ENCODE results near the gene PCDHGC3.

Gene PCDHGC3

GRCh38 chr5:141521244-141521781, 45.5 kb downstream of the PCDHGC3 start:
- no peak for TF ChIP-seq EZH2phosphoT487 (IDR thresholded peaks at IDR 0.05; ENCODE audit: borderline replicate concordance, low read length)
- TF ChIP-seq, protein P1, sequence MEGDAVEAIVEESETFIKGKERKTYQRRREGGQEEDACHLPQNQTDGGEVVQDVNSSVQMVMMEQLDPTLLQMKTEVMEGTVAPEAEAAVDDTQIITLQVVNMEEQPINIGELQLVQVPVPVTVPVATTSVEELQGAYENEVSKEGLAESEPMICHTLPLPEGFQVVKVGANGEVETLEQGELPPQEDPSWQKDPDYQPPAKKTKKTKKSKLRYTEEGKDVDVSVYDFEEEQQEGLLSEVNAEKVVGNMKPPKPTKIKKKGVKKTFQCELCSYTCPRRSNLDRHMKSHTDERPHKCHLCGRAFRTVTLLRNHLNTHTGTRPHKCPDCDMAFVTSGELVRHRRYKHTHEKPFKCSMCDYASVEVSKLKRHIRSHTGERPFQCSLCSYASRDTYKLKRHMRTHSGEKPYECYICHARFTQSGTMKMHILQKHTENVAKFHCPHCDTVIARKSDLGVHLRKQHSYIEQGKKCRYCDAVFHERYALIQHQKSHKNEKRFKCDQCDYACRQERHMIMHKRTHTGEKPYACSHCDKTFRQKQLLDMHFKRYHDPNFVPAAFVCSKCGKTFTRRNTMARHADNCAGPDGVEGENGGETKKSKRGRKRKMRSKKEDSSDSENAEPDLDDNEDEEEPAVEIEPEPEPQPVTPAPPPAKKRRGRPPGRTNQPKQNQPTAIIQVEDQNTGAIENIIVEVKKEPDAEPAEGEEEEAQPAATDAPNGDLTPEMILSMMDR (IDR thresholded peaks at IDR 0.05; ENCODE audit: low read depth, low read length, poor library complexity, severe bottlenecking): no peak
- Histone ChIP-seq H3K79me2 (ENCODE audit: control insufficient read depth, low read length) (peaks cover 17% of the 10 kb centered on the region), H3K9me2 (replicated peaks; ENCODE audit: control insufficient read depth, low read length) (no peaks in the 10 kb centered on the region), H3K9me3 (ENCODE audit: control insufficient read depth, insufficient read depth, low read length) (no peaks in the 10 kb centered on the region), H4K20me1 (ENCODE audit: control insufficient read depth, insufficient read depth, low read depth, low read length) (no peaks in the 10 kb centered on the region), H3K36me3 (ENCODE audit: control insufficient read depth, low read length) (peaks cover 93% of the 10 kb centered on the region), H3K27ac (ENCODE audit: low read depth, low read length) (peak overlapping the region; percentile 56), H3F3A (ENCODE audit: control insufficient read depth, insufficient read depth) (peaks cover 17% of the 10 kb centered on the region), H3K4me2 (ENCODE audit: low read length) (no peak overlapping the region), H3K27me3 (ENCODE audit: control insufficient read depth, low read length) (no peaks in the 10 kb centered on the region), H3K4me3 (ENCODE audit: low read length) (no peak overlapping the region), H3K4me1 (ENCODE audit: control insufficient read depth, low read length) (peaks cover 79% of the 10 kb centered on the region)

DNA sequence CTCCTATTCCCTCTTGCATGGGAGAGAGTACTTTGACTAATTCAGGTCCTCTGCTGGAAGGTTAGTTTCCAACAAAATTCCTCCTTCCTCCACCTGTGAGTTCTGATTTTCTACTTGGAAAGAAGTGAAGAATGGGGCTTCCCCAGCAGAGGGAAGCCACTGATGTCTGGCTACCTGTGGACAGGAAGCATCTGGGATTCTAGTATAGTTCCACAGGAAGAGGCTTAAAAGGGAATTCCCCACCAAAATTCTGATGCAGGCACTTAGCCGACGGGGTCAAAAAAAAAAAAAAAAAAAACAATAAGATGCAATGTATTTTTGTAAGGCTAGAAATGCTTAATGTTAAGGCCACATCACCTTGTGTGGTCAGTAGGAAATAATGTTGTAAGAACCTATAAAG, 46.5 kb downstream of the PCDHGC3 start:
- peak overlapping the region; percentile 56 for H3K27ac ChIP-seq (ENCODE audit: low read depth, low read length)
- no peaks in the 10 kb centered on the region for H3K9me2 ChIP-seq (replicated peaks; ENCODE audit: control insufficient read depth, low read length)
- H3K79me2 ChIP-seq (ENCODE audit: control insufficient read depth, low read length): peaks cover 22% of the 10 kb centered on the region
- H4K20me1 ChIP-seq (ENCODE audit: control insufficient read depth, insufficient read depth, low read depth, low read length): no peaks in the 10 kb centered on the region
- peak overlapping the region; percentile 54 for H3K4me2 ChIP-seq (ENCODE audit: low read length)
- H3F3A ChIP-seq (ENCODE audit: control insufficient read depth, insufficient read depth): peaks cover 15% of the 10 kb centered on the region
- peak overlapping the region; percentile 35 for H3K4me3 ChIP-seq (ENCODE audit: low read length)
- H3K9me3 ChIP-seq (ENCODE audit: control insufficient read depth, insufficient read depth, low read length): no peaks in the 10 kb centered on the region
- H3K36me3 ChIP-seq (ENCODE audit: control insufficient read depth, low read length): peaks cover 93% of the 10 kb centered on the region
- no peak for TF ChIP-seq EZH2phosphoT487 (IDR thresholded peaks at IDR 0.05; ENCODE audit: borderline replicate concordance, low read length)
- TF ChIP-seq, protein P1 (IDR thresholded peaks at IDR 0.05; ENCODE audit: low read depth, low read length, poor library complexity, severe bottlenecking): no peak
- H3K27me3 ChIP-seq (ENCODE audit: control insufficient read depth, low read length): no peaks in the 10 kb centered on the region
- peaks cover 81% of the 10 kb centered on the region for H3K4me1 ChIP-seq (ENCODE audit: control insufficient read depth, low read length)

DNA sequence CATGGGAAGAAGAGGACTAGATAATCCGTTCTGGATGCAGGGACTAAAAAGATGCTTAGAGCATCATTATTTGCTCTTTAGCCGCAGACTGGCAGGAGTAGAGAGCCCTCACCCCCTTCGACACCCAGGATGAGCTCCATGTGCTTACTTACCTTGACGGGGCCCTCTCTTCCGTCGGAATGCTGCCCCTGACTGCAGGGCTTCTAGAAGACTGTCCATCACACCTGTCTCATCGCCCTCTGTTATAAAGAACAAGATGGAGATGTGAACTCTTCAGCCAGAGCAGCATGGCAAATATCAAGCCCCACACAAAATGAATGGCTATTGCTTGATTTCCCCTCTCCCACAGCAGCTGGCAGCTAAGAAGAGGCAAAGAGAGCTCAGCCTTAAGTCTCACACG, 48.2 kb downstream of the PCDHGC3 start:
- peak overlapping the region; percentile 86 for H3K4me2 ChIP-seq (ENCODE audit: low read length)
- no peaks in the 10 kb centered on the region for H3K9me2 ChIP-seq (replicated peaks; ENCODE audit: control insufficient read depth, low read length)
- H3K4me1 ChIP-seq (ENCODE audit: control insufficient read depth, low read length): peaks cover 94% of the 10 kb centered on the region

More for the DNA sequence above, 48.2 kb downstream of the PCDHGC3 start:
- no peak for TF ChIP-seq EZH2phosphoT487 (IDR thresholded peaks at IDR 0.05; ENCODE audit: borderline replicate concordance, low read length)
- TF ChIP-seq, protein P1 (IDR thresholded peaks at IDR 0.05; ENCODE audit: low read depth, low read length, poor library complexity, severe bottlenecking): no peak
- H3K9me3 ChIP-seq (ENCODE audit: control insufficient read depth, insufficient read depth, low read length): no peaks in the 10 kb centered on the region
- no peaks in the 10 kb centered on the region for H4K20me1 ChIP-seq (ENCODE audit: control insufficient read depth, insufficient read depth, low read depth, low read length)
- peaks cover 23% of the 10 kb centered on the region for H3F3A ChIP-seq (ENCODE audit: control insufficient read depth, insufficient read depth)
- H3K79me2 ChIP-seq (ENCODE audit: control insufficient read depth, low read length): peaks cover 39% of the 10 kb centered on the region
- H3K27me3 ChIP-seq (ENCODE audit: control insufficient read depth, low read length): no peaks in the 10 kb centered on the region
- peak overlapping the region; percentile 58 for H3K4me3 ChIP-seq (ENCODE audit: low read length)
- H3K27ac ChIP-seq (ENCODE audit: low read depth, low read length): peak overlapping the region; percentile 98
- peaks cover 98% of the 10 kb centered on the region for H3K36me3 ChIP-seq (ENCODE audit: control insufficient read depth, low read length)

Data from DOHH2 (cell line).